AG04449 (cell line): ENCODE measurements around the gene CACNG7.

ENCODE experiments used
- CTCF ChIA-PET: fragments of 350-600 bp; formaldehyde crosslinking; extraction: SDS; loops from one replicate; lab custom pipeline; 2021; ENCODE audit warnings: antibody characterized with exemption; lab: Yijun Ruan, JAX
- POLR2A ChIA-PET: fragments of 400-600, 350-600 bp; formaldehyde crosslinking; extraction: SDS; loops from one replicate; lab custom pipeline; 2020; ENCODE audit warnings: antibody characterized with exemption, inconsistent platforms; lab: Yijun Ruan, JAX
- DNase-seq: peaks from one replicate; pipeline ENCODE4 v3.0.0-alpha.2; 2010; ENCODE audit warnings: low read depth, low spot score
- H3K4me3 ChIP-seq: 2 replicates; pipeline ENCODE4 v1.5.1; 2011; ENCODE audit warnings: low read depth, mild to moderate bottlenecking, control low read depth, low read length
- TF ChIP-seq, protein P1 (sequence below): IDR thresholded peaks from one replicate; pipeline ENCODE4 v1.5.1; 2011; ENCODE audit warnings: mild to moderate bottlenecking, moderate library complexity, low read length, control low read depth, inconsistent platforms; ENCODE audit not compliant: insufficient read depth; ENCODE audit errors: missing control alignments

Gene CACNG7

GRCh38 chr19:53958823-53959757, 50.0 kb downstream of the CACNG7 start:
- DNase-seq = no peak

DNA sequence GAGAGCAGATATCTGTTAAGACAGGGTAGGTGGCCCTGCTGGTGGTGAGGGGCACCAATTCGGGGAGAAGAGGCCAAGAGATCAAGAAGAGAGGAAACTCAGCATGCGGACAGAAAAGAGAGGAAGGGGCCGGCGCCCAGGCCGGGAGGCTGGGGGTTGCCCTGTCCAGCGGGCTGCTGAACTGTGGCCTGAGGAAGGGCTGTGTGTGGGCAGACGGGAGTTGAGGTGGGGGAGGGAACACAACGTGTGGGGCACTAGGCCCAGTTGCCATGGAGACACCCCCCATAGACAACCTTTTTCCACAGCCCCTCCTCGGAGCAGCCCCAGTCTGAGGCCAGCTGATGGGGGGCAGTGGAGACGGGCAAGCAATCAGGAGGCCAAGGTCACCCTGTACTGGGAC, 51.1 kb downstream of the CACNG7 start:
- ChIA-PET POLR2A (no interaction called here), CTCF (no interaction called here)
- no peak overlapping the region for H3K4me3 ChIP-seq
- TF ChIP-seq, protein P1, sequence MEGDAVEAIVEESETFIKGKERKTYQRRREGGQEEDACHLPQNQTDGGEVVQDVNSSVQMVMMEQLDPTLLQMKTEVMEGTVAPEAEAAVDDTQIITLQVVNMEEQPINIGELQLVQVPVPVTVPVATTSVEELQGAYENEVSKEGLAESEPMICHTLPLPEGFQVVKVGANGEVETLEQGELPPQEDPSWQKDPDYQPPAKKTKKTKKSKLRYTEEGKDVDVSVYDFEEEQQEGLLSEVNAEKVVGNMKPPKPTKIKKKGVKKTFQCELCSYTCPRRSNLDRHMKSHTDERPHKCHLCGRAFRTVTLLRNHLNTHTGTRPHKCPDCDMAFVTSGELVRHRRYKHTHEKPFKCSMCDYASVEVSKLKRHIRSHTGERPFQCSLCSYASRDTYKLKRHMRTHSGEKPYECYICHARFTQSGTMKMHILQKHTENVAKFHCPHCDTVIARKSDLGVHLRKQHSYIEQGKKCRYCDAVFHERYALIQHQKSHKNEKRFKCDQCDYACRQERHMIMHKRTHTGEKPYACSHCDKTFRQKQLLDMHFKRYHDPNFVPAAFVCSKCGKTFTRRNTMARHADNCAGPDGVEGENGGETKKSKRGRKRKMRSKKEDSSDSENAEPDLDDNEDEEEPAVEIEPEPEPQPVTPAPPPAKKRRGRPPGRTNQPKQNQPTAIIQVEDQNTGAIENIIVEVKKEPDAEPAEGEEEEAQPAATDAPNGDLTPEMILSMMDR = no peak
- no peak for DNase-seq

More at GRCh38 chr19:53958823-53959757, 50.0 kb downstream of the CACNG7 start:
- POLR2A ChIA-PET = no interaction called here
- TF ChIP-seq, protein P1 = no peak
- CTCF ChIA-PET = no interaction called here
- H3K4me3 ChIP-seq = no peak overlapping the region

DNA sequence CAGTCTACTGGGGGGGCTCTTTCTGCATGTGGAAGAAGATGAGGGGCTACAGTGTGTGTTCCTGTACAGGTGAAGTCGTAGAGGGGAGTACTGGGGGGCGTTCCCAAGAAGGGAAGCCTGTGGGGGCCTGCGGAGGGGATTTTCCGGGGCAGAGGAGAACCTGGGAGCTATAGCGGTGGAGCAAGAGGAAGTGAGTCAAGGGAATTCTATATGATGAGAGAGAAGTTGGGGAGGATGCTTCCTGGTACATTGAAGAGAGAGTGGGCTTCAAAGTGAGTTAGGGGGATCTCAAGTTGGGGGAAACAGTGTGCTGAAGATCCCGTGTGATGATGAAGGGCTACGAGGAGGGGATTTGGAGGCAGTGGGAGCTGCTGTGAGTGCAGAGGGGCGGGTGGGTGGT, 51.8 kb downstream of the CACNG7 start:
- TF ChIP-seq, protein P1 = no peak
- ChIA-PET POLR2A (no interaction called here), CTCF (no interaction called here)
- DNase-seq = no peak
- no peak overlapping the region for H3K4me3 ChIP-seq

DNA sequence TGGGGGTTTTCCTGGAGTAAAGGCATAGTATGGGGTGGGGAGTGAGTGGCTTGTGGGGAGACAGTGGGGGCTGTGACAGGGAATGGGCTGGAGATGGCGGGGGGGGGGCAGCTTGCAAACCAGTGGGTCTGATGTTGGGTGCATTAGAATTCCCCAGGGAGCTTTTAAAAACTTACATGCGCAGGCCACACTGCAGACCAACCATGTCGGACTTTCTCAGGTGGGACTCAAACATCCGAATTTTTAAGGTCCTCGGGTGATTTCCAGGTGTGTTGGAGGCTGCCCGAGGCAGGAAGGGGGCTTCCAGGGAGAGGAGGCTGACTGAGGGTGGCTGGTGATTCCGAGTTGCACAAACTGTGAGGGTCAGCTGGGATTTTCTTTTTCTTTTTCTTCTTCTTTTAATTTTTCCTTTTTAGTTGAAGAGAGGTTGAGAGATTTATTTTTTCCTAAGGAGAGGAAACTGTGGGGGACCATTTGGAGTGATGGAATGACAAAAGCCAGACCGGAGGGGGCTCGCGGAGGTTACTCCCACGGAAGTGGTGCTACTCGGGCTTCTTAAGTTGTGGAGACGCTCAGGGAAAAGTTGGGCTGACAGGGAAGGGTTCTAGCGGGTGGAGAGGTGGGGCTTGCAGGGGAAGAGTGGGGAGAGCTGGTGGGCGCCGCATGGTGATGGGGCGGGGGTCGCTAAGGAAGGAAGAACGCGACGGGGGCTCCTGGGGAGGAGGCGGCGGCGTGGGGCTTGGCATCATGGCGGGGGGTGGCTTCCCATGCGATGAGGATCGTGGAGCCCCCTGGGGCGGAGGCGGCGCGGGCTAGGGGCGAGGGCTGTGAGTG, 52.7 kb downstream of the CACNG7 start:
- no peak for DNase-seq
- ChIA-PET POLR2A (no interaction called here), CTCF (no interaction called here)
- TF ChIP-seq, protein P1 = no peak
- no peak overlapping the region for H3K4me3 ChIP-seq

DNA sequence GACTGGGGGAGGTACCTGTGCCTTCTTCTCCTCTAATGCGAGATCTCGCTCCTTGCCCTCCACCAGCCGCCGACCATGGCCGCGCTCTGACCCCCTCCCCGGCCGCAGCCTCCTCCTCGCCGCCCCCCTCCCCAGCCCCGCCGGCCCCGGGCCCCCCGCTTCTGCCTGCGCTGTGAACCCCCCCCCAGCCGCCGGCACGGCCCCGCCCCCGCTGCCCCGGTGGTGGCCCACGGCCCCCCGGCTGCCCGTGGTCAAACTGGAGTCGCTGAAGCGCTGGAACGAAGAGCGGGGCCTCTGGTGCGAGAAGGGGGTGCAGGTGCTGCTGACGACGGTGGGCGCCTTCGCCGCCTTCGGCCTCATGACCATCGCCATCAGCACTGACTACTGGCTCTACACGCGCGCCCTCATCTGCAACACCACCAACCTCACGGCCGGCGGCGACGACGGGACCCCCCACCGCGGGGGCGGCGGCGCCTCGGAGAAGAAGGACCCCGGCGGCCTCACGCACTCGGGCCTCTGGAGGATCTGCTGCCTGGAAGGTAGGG, 53.9 kb downstream of the CACNG7 start, which contains the start of gene CACNG8:
Gene CACNG8 (plus strand): TSS at position 51 of the 545 bp plus-strand sequence.
- ChIA-PET POLR2A (no interaction called here), CTCF (no interaction called here)
- TF ChIP-seq, protein P1 = no peak

More for the DNA sequence above, 53.9 kb downstream of the CACNG7 start, which contains the start of gene CACNG8:
- DNase-seq = no peak
- H3K4me3 ChIP-seq = no peak within 1 kb of the TSS
